GM20000 (cell line): Measurements from ENCODE around the gene PPHLN1.

Source experiments
- DNase-seq: peaks from one replicate; pipeline ENCODE4 v3.0.0; 2012; ENCODE audit warnings: low spot score
- TF ChIP-seq, protein P1 (sequence below): IDR thresholded peaks from 2 replicates; pipeline ENCODE4 v1.5.1; 2012; ENCODE audit warnings: mild to moderate bottlenecking, control low read depth; ENCODE audit errors: extremely low read depth, missing control alignments

The PPHLN1 gene

GRCh38 chr12:42325653-42326474 lies at the start of gene PPHLN1, which contains the start of gene ZCRB1:
TSS of gene PPHLN1 (plus strand) at chr12:42326167. CDS start at chr12:42335903, 9,736 bp downstream.
TSS of gene ZCRB1 (minus strand) at chr12:42326094. CDS start at chr12:42324102, 1,992 bp downstream.
- DNase-seq, result peak; percentile 80
- TF ChIP-seq, protein P1, sequence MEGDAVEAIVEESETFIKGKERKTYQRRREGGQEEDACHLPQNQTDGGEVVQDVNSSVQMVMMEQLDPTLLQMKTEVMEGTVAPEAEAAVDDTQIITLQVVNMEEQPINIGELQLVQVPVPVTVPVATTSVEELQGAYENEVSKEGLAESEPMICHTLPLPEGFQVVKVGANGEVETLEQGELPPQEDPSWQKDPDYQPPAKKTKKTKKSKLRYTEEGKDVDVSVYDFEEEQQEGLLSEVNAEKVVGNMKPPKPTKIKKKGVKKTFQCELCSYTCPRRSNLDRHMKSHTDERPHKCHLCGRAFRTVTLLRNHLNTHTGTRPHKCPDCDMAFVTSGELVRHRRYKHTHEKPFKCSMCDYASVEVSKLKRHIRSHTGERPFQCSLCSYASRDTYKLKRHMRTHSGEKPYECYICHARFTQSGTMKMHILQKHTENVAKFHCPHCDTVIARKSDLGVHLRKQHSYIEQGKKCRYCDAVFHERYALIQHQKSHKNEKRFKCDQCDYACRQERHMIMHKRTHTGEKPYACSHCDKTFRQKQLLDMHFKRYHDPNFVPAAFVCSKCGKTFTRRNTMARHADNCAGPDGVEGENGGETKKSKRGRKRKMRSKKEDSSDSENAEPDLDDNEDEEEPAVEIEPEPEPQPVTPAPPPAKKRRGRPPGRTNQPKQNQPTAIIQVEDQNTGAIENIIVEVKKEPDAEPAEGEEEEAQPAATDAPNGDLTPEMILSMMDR, result no peak

GRCh38 chr12:42277396-42278127 lies 48.4 kb upstream of the PPHLN1 start:
- TF ChIP-seq, protein P1, result no peak
- no peak for DNase-seq

DNA sequence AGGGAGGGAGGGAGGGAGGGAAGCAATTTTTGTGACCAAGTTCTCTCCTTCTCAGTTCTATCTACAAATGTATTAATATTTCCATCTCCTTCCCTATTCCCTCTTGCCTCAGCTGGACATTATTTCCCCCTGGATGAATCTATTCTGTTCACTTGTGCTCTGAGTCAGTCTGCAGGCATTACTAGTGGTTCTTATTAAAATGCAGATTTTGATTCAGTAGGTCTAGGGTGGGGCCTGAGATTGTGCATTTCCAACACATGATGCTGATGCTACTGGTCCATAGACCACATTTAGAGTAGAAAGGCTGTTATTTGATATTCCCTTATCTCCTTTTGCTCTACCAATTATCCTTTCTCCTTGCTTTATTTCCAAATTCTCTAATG lies 47.8 kb upstream of the PPHLN1 start:
- TF ChIP-seq, protein P1, result no peak
- DNase-seq, result no peak

GRCh38 chr12:42281278-42281677 lies 44.7 kb upstream of the PPHLN1 start:
- TF ChIP-seq, protein P1, result no peak
- no peak for DNase-seq

- no peak for DNase-seq
- TF ChIP-seq, protein P1, result no peak
These were observed 44.1 kb upstream of the PPHLN1 start for GRCh38 chr12:42281844-42282243.

GRCh38 chr12:42282294-42282693 lies 43.7 kb upstream of the PPHLN1 start:
- DNase-seq, result no peak
- TF ChIP-seq, protein P1, result no peak

GRCh38 chr12:42283739-42284138 lies 42.2 kb upstream of the PPHLN1 start:
- DNase-seq, result no peak
- TF ChIP-seq, protein P1, result no peak
